ENCODE results near the gene SNRK. TPM values are rescaled to one million over a fixed set of nuclear protein-coding genes. Genes with fewer than 3 reads are reported as not detected.

Gene SNRK
- total RNA-seq, 1 experiment from 2014 or later = 7.3 TPM

DNA sequence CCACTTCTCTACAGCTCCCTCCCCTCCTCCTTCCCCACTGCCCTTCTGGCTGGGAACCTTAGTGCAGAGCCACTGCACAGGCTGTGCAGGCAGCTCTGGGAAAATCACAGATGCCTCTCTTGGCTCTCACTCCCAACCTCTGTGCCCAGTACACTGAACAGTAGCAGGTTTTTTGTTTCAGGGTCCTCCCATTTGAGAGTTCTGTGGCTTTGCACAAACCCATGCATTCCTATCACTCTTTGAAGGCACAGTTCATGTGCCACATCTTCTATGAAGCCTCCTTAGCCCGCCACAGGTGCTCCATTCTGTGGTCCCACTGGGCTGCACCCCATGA is 103.9 kb downstream of the SNRK start:
- TF ChIP-seq EZH2 (IDR thresholded peaks at IDR 0.05; ENCODE audit: borderline replicate concordance, low read depth, low read length, poor library complexity, severe bottlenecking) = no peak
- TF ChIP-seq, protein P1, sequence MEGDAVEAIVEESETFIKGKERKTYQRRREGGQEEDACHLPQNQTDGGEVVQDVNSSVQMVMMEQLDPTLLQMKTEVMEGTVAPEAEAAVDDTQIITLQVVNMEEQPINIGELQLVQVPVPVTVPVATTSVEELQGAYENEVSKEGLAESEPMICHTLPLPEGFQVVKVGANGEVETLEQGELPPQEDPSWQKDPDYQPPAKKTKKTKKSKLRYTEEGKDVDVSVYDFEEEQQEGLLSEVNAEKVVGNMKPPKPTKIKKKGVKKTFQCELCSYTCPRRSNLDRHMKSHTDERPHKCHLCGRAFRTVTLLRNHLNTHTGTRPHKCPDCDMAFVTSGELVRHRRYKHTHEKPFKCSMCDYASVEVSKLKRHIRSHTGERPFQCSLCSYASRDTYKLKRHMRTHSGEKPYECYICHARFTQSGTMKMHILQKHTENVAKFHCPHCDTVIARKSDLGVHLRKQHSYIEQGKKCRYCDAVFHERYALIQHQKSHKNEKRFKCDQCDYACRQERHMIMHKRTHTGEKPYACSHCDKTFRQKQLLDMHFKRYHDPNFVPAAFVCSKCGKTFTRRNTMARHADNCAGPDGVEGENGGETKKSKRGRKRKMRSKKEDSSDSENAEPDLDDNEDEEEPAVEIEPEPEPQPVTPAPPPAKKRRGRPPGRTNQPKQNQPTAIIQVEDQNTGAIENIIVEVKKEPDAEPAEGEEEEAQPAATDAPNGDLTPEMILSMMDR (conservative IDR thresholded peaks at IDR 0.05; ENCODE audit: low read depth, low read length) = no peak
- ChIA-PET CTCF (no interaction called here), POLR2A (ENCODE audit: low non-redundant PET) (no interaction called here)
- no peaks in the 10 kb centered on the region for H3K9me3 ChIP-seq (ENCODE audit: low read depth, low read length, poor library complexity, severe bottlenecking)
- intact Hi-C loops (cut with micrococcal nuclease; ENCODE audit: unreplicated experiment) = no loop called here
- BruUV-seq (replicated peaks) = no TSS peak
- no peaks in the 10 kb centered on the region for H3K27me3 ChIP-seq (replicated peaks; ENCODE audit: insufficient read depth, low read depth, low read length, poor library complexity)
- H3K4me3 ChIP-seq (ENCODE audit: low read depth, low read length, poor library complexity, severe bottlenecking) = no peak overlapping the region
- H3K27ac ChIP-seq (ENCODE audit: low read depth, low read length, poor library complexity, severe bottlenecking) = no peak overlapping the region
- H3K36me3 ChIP-seq (ENCODE audit: insufficient read depth, low read length, poor library complexity, severe bottlenecking) = no peaks in the 10 kb centered on the region
- H3K4me1 ChIP-seq (ENCODE audit: insufficient read depth, low read length, poor library complexity, severe bottlenecking) = no peaks in the 10 kb centered on the region
- no peak for DNase-seq (ENCODE audit: low spot score)

- intact Hi-C loops (cut with micrococcal nuclease; ENCODE audit: unreplicated experiment) = no loop called here
- POLR2A ChIA-PET (ENCODE audit: low non-redundant PET) = no interaction called here
- H3K36me3 ChIP-seq (ENCODE audit: insufficient read depth, low read length, poor library complexity, severe bottlenecking) = no peaks in the 10 kb centered on the region
- H3K27me3 ChIP-seq (replicated peaks; ENCODE audit: insufficient read depth, low read depth, low read length, poor library complexity) = no peaks in the 10 kb centered on the region
- DNase-seq (ENCODE audit: low spot score) = no peak
- TF ChIP-seq, protein P1 (conservative IDR thresholded peaks at IDR 0.05; ENCODE audit: low read depth, low read length) = no peak
- CTCF ChIA-PET = no interaction called here
- no peaks in the 10 kb centered on the region for H3K4me1 ChIP-seq (ENCODE audit: insufficient read depth, low read length, poor library complexity, severe bottlenecking)
- H3K4me3 ChIP-seq (ENCODE audit: low read depth, low read length, poor library complexity, severe bottlenecking) = no peak overlapping the region
- no TSS peak for BruUV-seq (replicated peaks)
- no peaks in the 10 kb centered on the region for H3K9me3 ChIP-seq (ENCODE audit: low read depth, low read length, poor library complexity, severe bottlenecking)
- H3K27ac ChIP-seq (ENCODE audit: low read depth, low read length, poor library complexity, severe bottlenecking) = no peak overlapping the region
Measured at GRCh38 chr3:43391621-43392020, 105.3 kb downstream of the SNRK start.

DNA sequence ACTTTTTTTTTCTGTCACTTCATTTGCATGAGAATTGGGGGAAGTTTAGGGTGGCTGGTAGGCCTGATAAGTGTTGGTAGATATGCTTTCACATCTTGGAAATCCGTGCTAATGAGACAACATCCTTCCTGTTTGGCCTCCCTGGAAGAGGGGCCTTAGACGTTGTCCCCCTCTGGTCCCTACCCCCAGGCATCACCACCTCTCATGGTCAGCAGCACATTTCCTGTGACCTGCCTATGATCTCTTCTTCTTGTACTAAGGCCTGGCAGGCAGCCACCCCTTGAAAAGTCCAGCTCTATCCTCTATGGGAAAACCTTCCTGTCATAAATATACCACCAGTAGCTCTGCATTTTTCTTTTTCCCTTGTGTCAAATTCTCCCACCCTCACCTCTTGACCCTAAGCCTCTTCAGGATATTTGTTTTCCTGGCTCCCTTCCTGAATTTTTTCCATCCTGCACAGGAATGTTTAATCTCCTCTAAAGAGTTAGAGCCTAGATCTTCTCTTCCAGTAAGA is 107.8 kb downstream of the SNRK start:
- DNase-seq (ENCODE audit: low spot score) = no peak
- Histone ChIP-seq H3K27ac (ENCODE audit: low read depth, low read length, poor library complexity, severe bottlenecking) (no peak overlapping the region), H3K4me1 (ENCODE audit: insufficient read depth, low read length, poor library complexity, severe bottlenecking) (no peaks in the 10 kb centered on the region), H3K36me3 (ENCODE audit: insufficient read depth, low read length, poor library complexity, severe bottlenecking) (no peaks in the 10 kb centered on the region), H3K4me3 (ENCODE audit: low read depth, low read length, poor library complexity, severe bottlenecking) (no peak overlapping the region), H3K27me3 (replicated peaks; ENCODE audit: insufficient read depth, low read depth, low read length, poor library complexity) (no peaks in the 10 kb centered on the region), H3K9me3 (ENCODE audit: low read depth, low read length, poor library complexity, severe bottlenecking) (no peaks in the 10 kb centered on the region)
- intact Hi-C loops (cut with micrococcal nuclease; ENCODE audit: unreplicated experiment) = no loop called here
- POLR2A ChIA-PET (ENCODE audit: low non-redundant PET) = no interaction called here
- no TSS peak for BruUV-seq (replicated peaks)
- TF ChIP-seq, protein P1 (conservative IDR thresholded peaks at IDR 0.05; ENCODE audit: low read depth, low read length) = no peak
- no peak for TF ChIP-seq EZH2 (IDR thresholded peaks at IDR 0.05; ENCODE audit: borderline replicate concordance, low read depth, low read length, poor library complexity, severe bottlenecking)
- CTCF ChIA-PET = no interaction called here

Data from A673 (cell line).